Measurements from ENCODE around the gene ITPK1.

Gene ITPK1

GRCh38 chr14:92944976-92945375 is 170.7 kb downstream of the ITPK1 start:
- no peak overlapping the region for H3K4me3 ChIP-seq (ENCODE audit: low read depth, low read length)
- no peak for TF ChIP-seq CTCF (IDR thresholded peaks at IDR 0.05; ENCODE audit: low read depth, low read length)
- in situ Hi-C loops (cut with HindIII; ENCODE audit: low sequenced_read_pairs), result no loop called here
- DNase-seq (ENCODE audit: low read depth, low spot score), result no peak

GRCh38 chr14:92943855-92944570 is 171.7 kb downstream of the ITPK1 start:
- in situ Hi-C loops (cut with HindIII; ENCODE audit: low sequenced_read_pairs), result no loop called here
- no peak for TF ChIP-seq CTCF (IDR thresholded peaks at IDR 0.05; ENCODE audit: low read depth, low read length)
- DNase-seq (ENCODE audit: low read depth, low spot score), result no peak

GRCh38 chr14:92942976-92943710 is 172.6 kb downstream of the ITPK1 start:
- TF ChIP-seq CTCF (IDR thresholded peaks at IDR 0.05; ENCODE audit: low read depth, low read length), result no peak
- in situ Hi-C loops (cut with HindIII; ENCODE audit: low sequenced_read_pairs), result no loop called here
- no peak for DNase-seq (ENCODE audit: low read depth, low spot score)
- H3K4me3 ChIP-seq (ENCODE audit: low read depth, low read length), result no peak overlapping the region

More at GRCh38 chr14:92943855-92944570, 171.7 kb downstream of the ITPK1 start:
- no peak overlapping the region for H3K4me3 ChIP-seq (ENCODE audit: low read depth, low read length)

GRCh38 chr14:92942576-92942975 is 173.1 kb downstream of the ITPK1 start:
- no peak for TF ChIP-seq CTCF (IDR thresholded peaks at IDR 0.05; ENCODE audit: low read depth, low read length)
- H3K4me3 ChIP-seq (ENCODE audit: low read depth, low read length), result no peak overlapping the region
- no peak for DNase-seq (ENCODE audit: low read depth, low spot score)
- in situ Hi-C loops (cut with HindIII; ENCODE audit: low sequenced_read_pairs), result no loop called here

- DNase-seq (ENCODE audit: low read depth, low spot score), result no peak
- no peak overlapping the region for H3K4me3 ChIP-seq (ENCODE audit: low read depth, low read length)
- in situ Hi-C loops (cut with HindIII; ENCODE audit: low sequenced_read_pairs), result no loop called here
- TF ChIP-seq CTCF (IDR thresholded peaks at IDR 0.05; ENCODE audit: low read depth, low read length), result no peak
Observed at GRCh38 chr14:92942136-92942535, 173.6 kb downstream of the ITPK1 start.

- in situ Hi-C loops (cut with HindIII; ENCODE audit: low sequenced_read_pairs), result no loop called here
- TF ChIP-seq CTCF (IDR thresholded peaks at IDR 0.05; ENCODE audit: low read depth, low read length), result no peak
- H3K4me3 ChIP-seq (ENCODE audit: low read depth, low read length), result no peak overlapping the region
- no peak for DNase-seq (ENCODE audit: low read depth, low spot score)
Observed at GRCh38 chr14:92941531-92941930, 174.2 kb downstream of the ITPK1 start.
